Fibroblast of pulmonary artery (primary cell): ENCODE measurements around the gene ROCK2.

Source experiments
- DNase-seq: peaks from one replicate; pipeline ENCODE4 v3.0.0-alpha.2; 2010; ENCODE audit warnings: low read depth
- H3K4me3 ChIP-seq: replicated peaks from 2 replicates; pipeline ENCODE4 v1.5.1; 2011; ENCODE audit warnings: low read depth, mild to moderate bottlenecking, control low read depth, low read length, moderate library complexity
- TF ChIP-seq, protein P1 (sequence below): IDR thresholded peaks from 2 replicates; pipeline ENCODE4 v1.5.1; 2011; ENCODE audit warnings: mild to moderate bottlenecking, control low read depth, low read length, inconsistent platforms; ENCODE audit errors: missing control alignments

ROCK2 gene

DNA sequence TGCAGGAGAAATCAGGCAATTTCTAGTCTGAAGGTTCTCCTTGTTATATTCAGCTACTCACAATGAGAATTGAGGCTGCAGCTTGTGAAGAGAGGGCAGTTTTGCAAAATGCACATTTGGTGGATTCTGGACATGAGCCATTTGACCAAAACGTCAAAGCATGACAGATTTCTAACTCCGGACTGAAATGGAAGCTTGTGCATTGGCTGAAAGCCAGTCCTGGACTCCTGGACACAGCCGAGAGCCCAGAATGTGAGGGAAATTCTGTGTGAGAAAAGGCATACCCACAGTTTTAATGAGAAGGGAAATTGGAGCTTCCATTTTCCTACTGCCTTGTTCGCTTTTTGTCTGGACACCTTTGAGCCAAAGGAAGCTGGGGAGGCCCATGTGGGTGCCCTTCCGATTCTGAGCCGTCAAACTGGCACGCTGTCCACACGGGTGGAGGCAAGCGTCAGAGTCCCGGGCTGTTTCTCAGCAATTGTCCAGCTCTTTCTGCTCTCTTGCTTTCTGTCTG, 23.7 kb upstream of the ROCK2 start:
- no peak overlapping the region for H3K4me3 ChIP-seq
- TF ChIP-seq, protein P1, sequence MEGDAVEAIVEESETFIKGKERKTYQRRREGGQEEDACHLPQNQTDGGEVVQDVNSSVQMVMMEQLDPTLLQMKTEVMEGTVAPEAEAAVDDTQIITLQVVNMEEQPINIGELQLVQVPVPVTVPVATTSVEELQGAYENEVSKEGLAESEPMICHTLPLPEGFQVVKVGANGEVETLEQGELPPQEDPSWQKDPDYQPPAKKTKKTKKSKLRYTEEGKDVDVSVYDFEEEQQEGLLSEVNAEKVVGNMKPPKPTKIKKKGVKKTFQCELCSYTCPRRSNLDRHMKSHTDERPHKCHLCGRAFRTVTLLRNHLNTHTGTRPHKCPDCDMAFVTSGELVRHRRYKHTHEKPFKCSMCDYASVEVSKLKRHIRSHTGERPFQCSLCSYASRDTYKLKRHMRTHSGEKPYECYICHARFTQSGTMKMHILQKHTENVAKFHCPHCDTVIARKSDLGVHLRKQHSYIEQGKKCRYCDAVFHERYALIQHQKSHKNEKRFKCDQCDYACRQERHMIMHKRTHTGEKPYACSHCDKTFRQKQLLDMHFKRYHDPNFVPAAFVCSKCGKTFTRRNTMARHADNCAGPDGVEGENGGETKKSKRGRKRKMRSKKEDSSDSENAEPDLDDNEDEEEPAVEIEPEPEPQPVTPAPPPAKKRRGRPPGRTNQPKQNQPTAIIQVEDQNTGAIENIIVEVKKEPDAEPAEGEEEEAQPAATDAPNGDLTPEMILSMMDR, result no peak
- peak; percentile 53 for DNase-seq

DNA sequence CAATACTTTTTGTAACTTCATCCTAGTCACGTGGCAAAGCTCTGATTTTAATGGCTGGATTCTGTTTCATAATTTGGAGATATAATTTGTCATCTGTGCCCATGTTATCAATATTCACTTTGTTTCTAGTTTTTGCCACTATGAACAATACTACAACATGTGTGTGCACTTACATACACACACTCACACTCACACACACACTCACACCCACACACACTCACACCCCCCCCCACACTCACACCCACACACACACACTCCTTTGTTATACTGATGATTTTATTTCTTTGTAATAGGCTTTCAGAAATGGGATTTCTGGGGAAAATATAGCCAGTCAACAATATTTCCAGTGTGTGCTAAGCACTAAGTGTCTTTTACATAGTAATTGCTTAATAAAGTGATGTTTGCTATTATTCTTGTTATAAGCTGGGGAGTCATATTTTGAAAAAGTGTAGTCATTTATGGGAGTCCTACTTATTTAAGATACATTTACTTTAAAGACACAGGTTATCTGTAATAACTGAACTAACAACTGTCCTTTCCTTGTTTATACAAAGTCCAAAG, 22.8 kb upstream of the ROCK2 start:
- TF ChIP-seq, protein P1, result no peak
- DNase-seq, result no peak
- no peak overlapping the region for H3K4me3 ChIP-seq

DNA sequence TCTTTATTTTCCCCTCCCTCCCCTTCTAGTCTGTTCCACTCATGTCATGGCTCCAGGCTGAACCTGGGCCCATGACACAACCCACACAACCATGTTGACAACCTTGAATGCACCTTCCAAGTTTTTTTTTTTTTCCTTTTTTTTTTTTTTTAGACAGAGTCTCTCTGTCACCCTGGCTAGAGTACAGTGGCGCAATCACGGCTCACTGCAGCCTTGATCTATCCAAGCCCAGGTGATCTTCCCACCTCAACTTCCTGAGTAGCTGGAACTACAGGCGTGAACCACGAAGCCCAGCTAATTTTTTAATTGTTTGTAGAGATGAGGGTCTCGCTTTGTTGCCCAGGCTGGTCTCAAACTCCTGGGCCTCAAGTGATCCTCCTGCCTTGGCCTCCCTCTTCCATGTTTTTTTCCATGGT, 21.9 kb upstream of the ROCK2 start:
- DNase-seq, result no peak
- TF ChIP-seq, protein P1, result no peak
- no peak overlapping the region for H3K4me3 ChIP-seq

DNA sequence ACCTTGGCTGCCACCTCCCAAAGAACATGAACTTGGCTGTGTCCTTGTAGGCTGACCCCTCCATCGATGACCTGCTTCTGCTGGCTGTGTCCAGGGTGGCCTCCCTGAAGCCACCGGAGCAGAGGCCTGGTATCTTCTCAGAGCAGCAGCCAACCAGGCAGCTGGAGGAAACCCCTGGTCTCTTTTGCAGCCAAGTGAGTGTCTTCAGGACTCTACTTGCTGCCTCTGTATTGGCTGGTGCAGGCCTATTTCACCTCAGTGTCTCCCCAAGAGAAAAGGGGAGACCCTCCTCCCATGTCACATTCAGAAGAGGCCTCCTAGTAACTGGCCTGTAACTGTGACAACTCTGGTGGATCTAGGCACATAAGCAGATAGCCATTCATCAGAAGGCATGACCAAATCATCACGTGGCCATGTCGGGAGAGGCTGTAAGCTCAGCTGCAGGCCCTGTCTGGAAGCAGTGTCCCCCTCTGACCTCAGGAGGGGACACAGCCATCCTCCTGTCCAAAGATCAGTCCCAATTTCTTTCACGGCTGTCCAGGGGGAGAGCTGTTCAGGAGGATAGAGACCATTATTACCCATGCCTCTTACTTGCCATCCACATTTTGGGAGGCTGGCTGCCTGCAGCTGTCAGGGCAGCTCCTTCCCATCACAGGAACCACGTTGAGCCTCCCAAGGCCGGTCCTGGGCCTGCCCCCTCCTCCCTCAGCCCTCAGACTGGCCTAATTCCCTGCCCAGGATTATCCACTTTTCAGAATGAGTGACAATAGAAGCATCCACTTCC, 20.9 kb upstream of the ROCK2 start:
- no peak overlapping the region for H3K4me3 ChIP-seq
- TF ChIP-seq, protein P1, result no peak
- no peak for DNase-seq

DNA sequence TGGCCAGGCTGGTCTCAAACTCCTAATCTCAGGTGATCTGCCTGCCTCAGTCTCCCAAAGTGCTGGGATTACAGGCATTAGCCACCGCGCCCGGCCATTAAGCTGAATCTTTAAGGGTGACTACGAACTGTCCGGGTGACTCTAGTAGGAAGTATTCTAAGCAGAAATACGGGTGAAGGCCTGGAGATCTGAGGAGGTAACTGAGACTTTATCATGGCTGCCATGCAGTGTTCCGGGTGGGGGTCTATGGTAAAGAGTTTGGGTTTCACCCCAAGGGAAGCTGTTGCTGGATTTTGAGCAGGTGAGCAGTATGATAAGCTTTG, 20.1 kb upstream of the ROCK2 start:
- TF ChIP-seq, protein P1, result no peak
- no peak overlapping the region for H3K4me3 ChIP-seq
- DNase-seq, result no peak

DNA sequence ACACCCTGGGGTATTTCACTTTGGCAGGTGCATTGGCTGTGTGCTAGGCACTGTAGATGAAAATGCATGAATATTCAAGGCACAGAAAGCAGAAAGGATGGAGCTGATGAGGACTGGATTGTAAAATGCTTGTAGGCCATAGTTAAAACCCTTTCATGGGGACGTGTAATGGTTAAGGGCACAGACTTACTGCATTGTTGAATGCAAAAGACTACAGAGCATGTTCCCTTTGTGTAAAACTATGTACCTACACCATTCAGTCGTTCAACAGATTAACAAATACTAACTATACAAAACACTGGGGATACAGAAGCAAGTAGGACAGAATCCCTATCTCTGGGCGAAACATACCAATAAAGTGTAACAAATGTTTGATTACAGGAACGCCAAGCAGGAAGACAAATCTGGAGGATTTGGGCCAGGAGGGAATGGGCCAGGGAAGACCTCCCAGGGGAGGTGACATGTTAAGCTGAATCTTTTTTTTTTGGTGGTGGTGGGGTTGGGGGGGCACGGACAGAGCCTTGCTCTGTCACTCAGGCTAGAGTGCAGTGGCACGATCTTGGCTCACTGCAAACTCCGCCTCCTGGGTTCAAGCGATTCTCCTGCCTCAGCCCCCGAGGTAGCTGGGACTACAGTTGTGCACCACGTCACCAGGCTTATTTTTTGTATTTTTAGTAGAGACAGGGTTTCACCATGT, 19.6 kb upstream of the ROCK2 start:
- TF ChIP-seq, protein P1, result no peak
- H3K4me3 ChIP-seq, result no peak overlapping the region
- DNase-seq, result no peak
